OCI-LY1 (cell line): ENCODE measurements around the gene SDHD.
A peak's percentile ranks its signal among the peaks of the same experiment; 100 is the strongest.

Experiments used
- H2AFZ ChIP-seq: fragments of 200-600 bp; sonication (generic), shearing (Covaris generic); 2 replicates; pipeline ENCODE4 v1.6.0; 2014; ENCODE audit warnings: antibody characterized with exemption, mild to moderate bottlenecking, low read length
- H3F3A ChIP-seq: fragments of 200-600 bp; sonication (generic), shearing (Covaris generic); 2 replicates; pipeline ENCODE4 v1.6.0; 2014; ENCODE audit warnings: mild to moderate bottlenecking, antibody characterized with exemption, low read length, moderate library complexity; ENCODE audit not compliant: insufficient read depth
- H3K27ac ChIP-seq: fragments of 200-600 bp; sonication (generic); 2 replicates; pipeline ENCODE4 v1.5.1; 2014; ENCODE audit warnings: low read length, mixed run types, mild to moderate bottlenecking, low read depth; ENCODE audit not compliant: poor library complexity, severe bottlenecking
- H3K27me3 ChIP-seq: fragments of 200-600 bp; sonication (generic); 2 replicates; pipeline ENCODE4 v1.6.0; 2014; ENCODE audit warnings: antibody characterized with exemption, mild to moderate bottlenecking, low read length, moderate library complexity; ENCODE audit not compliant: insufficient read depth
- H3K36me3 ChIP-seq: fragments of 200-600 bp; sonication (generic); 2 replicates; pipeline ENCODE4 v1.6.1; 2014; ENCODE audit warnings: mild to moderate bottlenecking, antibody characterized with exemption, low read length, moderate library complexity, mixed read lengths; ENCODE audit not compliant: insufficient read depth
- H3K4me1 ChIP-seq: fragments of 200-600 bp; sonication (generic); 2 replicates; pipeline ENCODE4 v1.5.1; 2014; ENCODE audit warnings: mild to moderate bottlenecking, low read length, moderate library complexity; ENCODE audit not compliant: insufficient read depth, severe bottlenecking
- H3K4me2 ChIP-seq: fragments of 200-600 bp; sonication (generic), shearing (Covaris generic); 2 replicates; pipeline ENCODE4 v1.6.1; 2014; ENCODE audit warnings: low read length
- H3K4me3 ChIP-seq: fragments of 200-600 bp; sonication (generic); 2 replicates; pipeline ENCODE4 v1.5.1; 2014; ENCODE audit warnings: low read length, low read depth, mild to moderate bottlenecking, mixed read lengths; ENCODE audit not compliant: poor library complexity, severe bottlenecking
- H3K79me2 ChIP-seq: fragments of 200-600 bp; shearing (Covaris generic); 2 replicates; pipeline ENCODE4 v1.6.1; 2016; ENCODE audit warnings: mixed run types, low read length, mixed read lengths; ENCODE audit not compliant: insufficient read depth
- H3K9ac ChIP-seq: fragments of 200-600 bp; sonication (generic), shearing (Covaris generic); 2 replicates; pipeline ENCODE4 v1.6.1; 2014; ENCODE audit warnings: mild to moderate bottlenecking, low read length, mixed read lengths
- H3K9me2 ChIP-seq: fragments of 200-600 bp; sonication (generic), shearing (Covaris generic); 2 replicates; pipeline ENCODE4 v1.6.1; 2014; ENCODE audit warnings: low read depth, mild to moderate bottlenecking, low read length, mixed read lengths
- H3K9me3 ChIP-seq: fragments of 200-600 bp; shearing (Covaris generic); 2 replicates; pipeline ENCODE4 v1.6.1; 2014; ENCODE audit warnings: low read length, mixed read lengths
- H4K20me1 ChIP-seq: fragments of 200-600 bp; sonication (generic), shearing (Covaris generic); 2 replicates; pipeline ENCODE4 v1.6.0; 2016; ENCODE audit warnings: mild to moderate bottlenecking, low read length; ENCODE audit not compliant: insufficient read depth
- CTCF ChIP-seq: fragments of 200-600 bp; sonication (generic), shearing (Covaris generic); IDR thresholded peaks from 2 replicates; pipeline ENCODE4 v1.5.1; 2017; ENCODE audit warnings: mild to moderate bottlenecking, antibody characterized with exemption, low read length, moderate library complexity, mixed read lengths
- EZH2 ChIP-seq: fragments of 200-600 bp; sonication (generic), shearing (Covaris generic); IDR thresholded peaks from 2 replicates; pipeline ENCODE4 v1.8.0; 2017; ENCODE audit warnings: borderline replicate concordance, mixed run types, mild to moderate bottlenecking, antibody characterized with exemption, low read length, moderate library complexity, mixed read lengths

SDHD gene

GRCh38 chr11:112049777-112050176 is 36.9 kb upstream of the SDHD start:
- no peak overlapping the region for H3K4me2 ChIP-seq
- no peak overlapping the region for H3K27ac ChIP-seq
- H2AFZ ChIP-seq, result no peak overlapping the region
- no peaks in the 10 kb centered on the region for H3K27me3 ChIP-seq
- H3K79me2 ChIP-seq, result 0 out of 2 replicates have a peak, but pooled peaks cover 8% of the 10 kb centered on the region
- H3K9me2 ChIP-seq, result no peaks in the 10 kb centered on the region
- H3F3A ChIP-seq, result no peaks in the 10 kb centered on the region
- no peaks in the 10 kb centered on the region for H3K9me3 ChIP-seq
- no peak for TF ChIP-seq EZH2
- TF ChIP-seq CTCF, result no peak
- no peaks in the 10 kb centered on the region for H4K20me1 ChIP-seq
- H3K36me3 ChIP-seq, result peaks cover 98% of the 10 kb centered on the region
- H3K4me3 ChIP-seq, result no peak overlapping the region
- no peak overlapping the region for H3K9ac ChIP-seq
- H3K4me1 ChIP-seq, result peaks cover 11% of the 10 kb centered on the region

DNA sequence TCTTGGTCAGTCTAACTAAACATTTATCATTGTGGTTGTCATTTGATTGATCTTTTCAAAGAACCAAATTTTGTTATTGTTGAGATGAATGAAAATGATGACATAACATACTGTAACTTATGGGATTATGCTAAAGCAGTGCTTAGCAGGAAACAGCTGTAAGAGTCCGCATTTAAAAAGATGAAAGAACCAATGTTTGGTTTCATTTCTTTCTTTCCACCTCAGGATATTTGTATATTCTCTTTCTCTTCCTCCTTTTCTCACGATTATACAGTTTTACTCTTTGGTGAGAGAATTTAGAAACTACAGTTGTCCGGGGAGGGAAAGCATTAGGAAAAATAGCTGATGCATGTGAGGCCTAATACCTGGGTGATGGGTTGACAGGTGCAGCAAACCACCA is 36.0 kb upstream of the SDHD start:
- H3K36me3 ChIP-seq, result peaks cover 91% of the 10 kb centered on the region
- peak overlapping the region; percentile 13; the same call in 1 of the 2 replicates for H3K4me2 ChIP-seq
- no peak overlapping the region for H3K9ac ChIP-seq

DNA sequence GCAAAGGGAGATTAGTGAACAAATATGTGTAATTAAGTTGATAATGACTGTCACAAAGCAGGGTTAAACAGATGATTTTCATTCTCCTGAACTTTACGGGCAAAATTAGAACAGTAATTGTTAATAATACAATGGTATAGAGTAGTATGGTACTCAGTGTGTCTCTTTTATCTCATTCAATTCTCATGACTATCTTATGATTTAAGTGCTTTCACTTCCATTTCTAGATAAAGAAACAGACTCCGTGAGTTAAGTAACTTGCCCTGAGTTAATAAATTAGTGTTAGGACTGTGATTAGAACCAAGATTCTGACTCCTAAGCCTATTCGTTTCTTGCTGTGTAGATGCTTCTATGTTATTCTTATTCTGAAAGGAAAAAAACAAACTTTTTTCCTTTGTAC is 34.9 kb upstream of the SDHD start:
- Histone ChIP-seq H3K9me2 (no peaks in the 10 kb centered on the region), H3K4me1 (peaks cover 11% of the 10 kb centered on the region), H3F3A (no peaks in the 10 kb centered on the region), H3K27me3 (no peaks in the 10 kb centered on the region), H3K79me2 (0 out of 2 replicates have a peak, but pooled peaks cover 8% of the 10 kb centered on the region), H3K27ac (peak overlapping the region; percentile 41), H3K36me3 (peaks cover 90% of the 10 kb centered on the region), H3K4me3 (no peak overlapping the region), H2AFZ (no peak overlapping the region), H3K9ac (no peak overlapping the region), H3K9me3 (no peaks in the 10 kb centered on the region), H3K4me2 (no peak overlapping the region), H4K20me1 (no peaks in the 10 kb centered on the region)
- TF ChIP-seq CTCF (no peak), EZH2 (no peak)

More for the DNA sequence above, 36.0 kb upstream of the SDHD start:
- TF ChIP-seq EZH2 (no peak), CTCF (no peak)
- H2AFZ ChIP-seq, result no peak overlapping the region
- H3K9me2 ChIP-seq, result no peaks in the 10 kb centered on the region
- H3K27ac ChIP-seq, result peak overlapping the region; percentile 41
- peaks cover 11% of the 10 kb centered on the region for H3K4me1 ChIP-seq
- H4K20me1 ChIP-seq, result no peaks in the 10 kb centered on the region
- no peaks in the 10 kb centered on the region for H3K9me3 ChIP-seq
- H3K79me2 ChIP-seq, result 0 out of 2 replicates have a peak, but pooled peaks cover 8% of the 10 kb centered on the region
- no peak overlapping the region for H3K4me3 ChIP-seq
- H3K27me3 ChIP-seq, result no peaks in the 10 kb centered on the region
- no peaks in the 10 kb centered on the region for H3F3A ChIP-seq
